ENCODE measurements around the gene CBR1.

CBR1 gene

GRCh38 chr21:36079671-36080070, 9.8 kb downstream of the CBR1 start:
- H3K36me3 ChIP-seq (ENCODE audit: insufficient read depth, low read length), result no peaks in the 10 kb centered on the region
- H2AFZ ChIP-seq (ENCODE audit: low read length, unreplicated experiment), result no peak overlapping the region
- H3K4me3 ChIP-seq (ENCODE audit: low read depth, low read length), result no peak overlapping the region
- no peak overlapping the region for H3K27ac ChIP-seq (ENCODE audit: low read depth, low read length)
- no peaks in the 10 kb centered on the region for H3K79me2 ChIP-seq (ENCODE audit: control insufficient read depth, insufficient read depth, low read length, unreplicated experiment)
- H3K4me1 ChIP-seq (ENCODE audit: control insufficient read depth, insufficient read depth, low read length, unreplicated experiment), result no peaks in the 10 kb centered on the region
- H3K27me3 ChIP-seq (ENCODE audit: insufficient read depth, low read length), result no peaks in the 10 kb centered on the region

- no peaks in the 10 kb centered on the region for H3K27me3 ChIP-seq (ENCODE audit: insufficient read depth, low read length)
- no peak overlapping the region for H3K4me3 ChIP-seq (ENCODE audit: low read depth, low read length)
- H3K36me3 ChIP-seq (ENCODE audit: insufficient read depth, low read length), result no peaks in the 10 kb centered on the region
- H2AFZ ChIP-seq (ENCODE audit: low read length, unreplicated experiment), result no peak overlapping the region
- no peaks in the 10 kb centered on the region for H3K79me2 ChIP-seq (ENCODE audit: control insufficient read depth, insufficient read depth, low read length, unreplicated experiment)
- H3K4me1 ChIP-seq (ENCODE audit: control insufficient read depth, insufficient read depth, low read length, unreplicated experiment), result no peaks in the 10 kb centered on the region
- no peak overlapping the region for H3K27ac ChIP-seq (ENCODE audit: low read depth, low read length)
Observed at GRCh38 chr21:36080386-36080785, 10.6 kb downstream of the CBR1 start.

- H3K36me3 ChIP-seq (ENCODE audit: insufficient read depth, low read length), result no peaks in the 10 kb centered on the region
- H3K27me3 ChIP-seq (ENCODE audit: insufficient read depth, low read length), result no peaks in the 10 kb centered on the region
- H3K4me1 ChIP-seq (ENCODE audit: control insufficient read depth, insufficient read depth, low read length, unreplicated experiment), result no peaks in the 10 kb centered on the region
- H2AFZ ChIP-seq (ENCODE audit: low read length, unreplicated experiment), result no peak overlapping the region
- no peak overlapping the region for H3K4me3 ChIP-seq (ENCODE audit: low read depth, low read length)
- H3K27ac ChIP-seq (ENCODE audit: low read depth, low read length), result no peak overlapping the region
- H3K79me2 ChIP-seq (ENCODE audit: control insufficient read depth, insufficient read depth, low read length, unreplicated experiment), result no peaks in the 10 kb centered on the region
Observed at GRCh38 chr21:36082237-36082664, 12.4 kb downstream of the CBR1 start.

GRCh38 chr21:36087362-36088138, 17.7 kb downstream of the CBR1 start:
- Histone ChIP-seq H3K4me1 (ENCODE audit: control insufficient read depth, insufficient read depth, low read length, unreplicated experiment) (no peaks in the 10 kb centered on the region), H2AFZ (ENCODE audit: low read length, unreplicated experiment) (no peak overlapping the region), H3K27ac (ENCODE audit: low read depth, low read length) (no peak overlapping the region), H3K4me3 (ENCODE audit: low read depth, low read length) (no peak overlapping the region), H3K36me3 (ENCODE audit: insufficient read depth, low read length) (no peaks in the 10 kb centered on the region), H3K27me3 (ENCODE audit: insufficient read depth, low read length) (no peaks in the 10 kb centered on the region), H3K79me2 (ENCODE audit: control insufficient read depth, insufficient read depth, low read length, unreplicated experiment) (no peaks in the 10 kb centered on the region)

- H3K4me3 ChIP-seq (ENCODE audit: low read depth, low read length), result no peak overlapping the region
- H3K79me2 ChIP-seq (ENCODE audit: control insufficient read depth, insufficient read depth, low read length, unreplicated experiment), result no peaks in the 10 kb centered on the region
- no peaks in the 10 kb centered on the region for H3K4me1 ChIP-seq (ENCODE audit: control insufficient read depth, insufficient read depth, low read length, unreplicated experiment)
- peaks cover 14% of the 10 kb centered on the region; the same call in 1 of the 2 replicates for H3K27me3 ChIP-seq (ENCODE audit: insufficient read depth, low read length)
- no peak overlapping the region for H2AFZ ChIP-seq (ENCODE audit: low read length, unreplicated experiment)
- H3K27ac ChIP-seq (ENCODE audit: low read depth, low read length), result no peak overlapping the region
- H3K36me3 ChIP-seq (ENCODE audit: insufficient read depth, low read length), result peaks cover 3% of the 10 kb centered on the region; the same call in 1 of the 2 replicates
Observed at GRCh38 chr21:36089946-36090345, 20.1 kb downstream of the CBR1 start.

- H3K27ac ChIP-seq (ENCODE audit: low read depth, low read length), result no peak overlapping the region
- peaks cover 14% of the 10 kb centered on the region; the same call in 1 of the 2 replicates for H3K27me3 ChIP-seq (ENCODE audit: insufficient read depth, low read length)
- no peak overlapping the region for H2AFZ ChIP-seq (ENCODE audit: low read length, unreplicated experiment)
- no peak overlapping the region for H3K4me3 ChIP-seq (ENCODE audit: low read depth, low read length)
- H3K36me3 ChIP-seq (ENCODE audit: insufficient read depth, low read length), result peaks cover 3% of the 10 kb centered on the region; the same call in 1 of the 2 replicates
- H3K79me2 ChIP-seq (ENCODE audit: control insufficient read depth, insufficient read depth, low read length, unreplicated experiment), result no peaks in the 10 kb centered on the region
- no peaks in the 10 kb centered on the region for H3K4me1 ChIP-seq (ENCODE audit: control insufficient read depth, insufficient read depth, low read length, unreplicated experiment)
Observed at GRCh38 chr21:36092681-36093080, 22.9 kb downstream of the CBR1 start.

GRCh38 chr21:36093512-36093911, 23.7 kb downstream of the CBR1 start:
- Histone ChIP-seq H3K27me3 (ENCODE audit: insufficient read depth, low read length) (peaks cover 14% of the 10 kb centered on the region; the same call in 1 of the 2 replicates), H3K36me3 (ENCODE audit: insufficient read depth, low read length) (peaks cover 3% of the 10 kb centered on the region; the same call in 1 of the 2 replicates), H3K4me3 (ENCODE audit: low read depth, low read length) (no peak overlapping the region), H3K27ac (ENCODE audit: low read depth, low read length) (no peak overlapping the region), H3K4me1 (ENCODE audit: control insufficient read depth, insufficient read depth, low read length, unreplicated experiment) (no peaks in the 10 kb centered on the region), H3K79me2 (ENCODE audit: control insufficient read depth, insufficient read depth, low read length, unreplicated experiment) (no peaks in the 10 kb centered on the region), H2AFZ (ENCODE audit: low read length, unreplicated experiment) (no peak overlapping the region)

- Histone ChIP-seq H3K27ac (ENCODE audit: low read depth, low read length) (no peak overlapping the region), H3K36me3 (ENCODE audit: insufficient read depth, low read length) (peaks cover 3% of the 10 kb centered on the region; the same call in 1 of the 2 replicates), H3K4me1 (ENCODE audit: control insufficient read depth, insufficient read depth, low read length, unreplicated experiment) (no peaks in the 10 kb centered on the region), H3K27me3 (ENCODE audit: insufficient read depth, low read length) (peaks cover 18% of the 10 kb centered on the region; the same call in 1 of the 2 replicates), H3K4me3 (ENCODE audit: low read depth, low read length) (no peak overlapping the region), H3K79me2 (ENCODE audit: control insufficient read depth, insufficient read depth, low read length, unreplicated experiment) (no peaks in the 10 kb centered on the region), H2AFZ (ENCODE audit: low read length, unreplicated experiment) (no peak overlapping the region)
Observed at GRCh38 chr21:36096398-36097290, 26.8 kb downstream of the CBR1 start.

- H3K79me2 ChIP-seq (ENCODE audit: control insufficient read depth, insufficient read depth, low read length, unreplicated experiment), result no peaks in the 10 kb centered on the region
- H3K4me1 ChIP-seq (ENCODE audit: control insufficient read depth, insufficient read depth, low read length, unreplicated experiment), result no peaks in the 10 kb centered on the region
- H3K4me3 ChIP-seq (ENCODE audit: low read depth, low read length), result no peak overlapping the region
- H2AFZ ChIP-seq (ENCODE audit: low read length, unreplicated experiment), result no peak overlapping the region
- peaks cover 18% of the 10 kb centered on the region; the same call in 1 of the 2 replicates for H3K27me3 ChIP-seq (ENCODE audit: insufficient read depth, low read length)
- H3K36me3 ChIP-seq (ENCODE audit: insufficient read depth, low read length), result peaks cover 3% of the 10 kb centered on the region; the same call in 1 of the 2 replicates
- no peak overlapping the region for H3K27ac ChIP-seq (ENCODE audit: low read depth, low read length)
Observed at GRCh38 chr21:36097427-36098181, 27.8 kb downstream of the CBR1 start.

- no peaks in the 10 kb centered on the region for H3K36me3 ChIP-seq (ENCODE audit: insufficient read depth, low read length)
- no peaks in the 10 kb centered on the region for H3K4me1 ChIP-seq (ENCODE audit: control insufficient read depth, insufficient read depth, low read length, unreplicated experiment)
- no peak overlapping the region for H3K4me3 ChIP-seq (ENCODE audit: low read depth, low read length)
- H3K27me3 ChIP-seq (ENCODE audit: insufficient read depth, low read length), result peaks cover 12% of the 10 kb centered on the region; the same call in 1 of the 2 replicates
- no peaks in the 10 kb centered on the region for H3K79me2 ChIP-seq (ENCODE audit: control insufficient read depth, insufficient read depth, low read length, unreplicated experiment)
- no peak overlapping the region for H3K27ac ChIP-seq (ENCODE audit: low read depth, low read length)
- H2AFZ ChIP-seq (ENCODE audit: low read length, unreplicated experiment), result no peak overlapping the region
Observed at GRCh38 chr21:36098182-36098532, 28.3 kb downstream of the CBR1 start.

All from ACC112 (cell line).